GM12878 (cell line): ENCODE measurements around the gene ZNF615. TPM values are rescaled to one million over a fixed set of nuclear protein-coding genes. Genes with fewer than 3 reads are reported as not detected.

Experiments used
- ATAC-seq: fragments of 200-7000 bp; cut with Tn5 transposase; 3 replicates; pipeline ENCODE4 v1.9.1; 2020; ENCODE audit warnings: mild to moderate bottlenecking, moderate library complexity
- BruUV-seq: library from RNA; stranded (reverse); fragments of 400-500 nt; replicated peaks from 2 replicates; lab custom pipeline; 2021; lab: Mats Ljungman, UMichigan
- CTCF ChIA-PET: fragments of 300-600 bp; sonication (Branson Sonifier 250); formaldehyde crosslinking; extraction: SDS; loops from one replicate; lab custom pipeline; 2021; ENCODE audit warnings: inconsistent platforms; lab: Yijun Ruan, JAX
- POLR2A ChIA-PET: fragments of 350-600 bp; formaldehyde crosslinking; extraction: SDS; loops from one replicate; lab custom pipeline; 2021; ENCODE audit warnings: inconsistent platforms; lab: Charles Lee
- RAD21 ChIA-PET: fragments of 300-600 bp; sonication (Branson Sonifier 250); formaldehyde crosslinking; loops from one replicate; lab custom pipeline; 2023; ENCODE audit warnings: antibody characterized with exemption; ENCODE audit not compliant: unreplicated experiment; lab: Charles Lee
- SMC1A ChIA-PET: fragments of 300-600 bp; sonication (Branson Sonifier 250); formaldehyde crosslinking; loops from one replicate; lab custom pipeline; 2023; ENCODE audit not compliant: unreplicated experiment, uncharacterized antibody; lab: Charles Lee
- DNase-seq: peaks from one replicate; pipeline ENCODE4 v3.0.0-alpha.2; 2011; ENCODE audit warnings: low read depth, low spot score
- FAIRE-seq: peaks from 3 replicates; lab custom pipeline; 2011; peaks lifted over from hg19 to GRCh38; lab: Jason Lieb, UNC
- H2AFZ ChIP-seq: 2 replicates; pipeline ENCODE4 v1.6.0; 2011; ENCODE audit warnings: low read depth, low read length, control low read depth; ENCODE audit not compliant: control insufficient read depth
- H3K27ac ChIP-seq: 2 replicates; pipeline ENCODE4 v1.5.1; 2011; ENCODE audit warnings: control low read depth; ENCODE audit not compliant: control insufficient read depth, insufficient read depth
- H3K27me3 ChIP-seq, 2 experiments: replicated peaks in 1 of 2; 2 replicates each; pipeline versions ENCODE4 v1.6.0 to v1.6.1; 2011; ENCODE audit warnings: low read length in 1 of 2; ENCODE audit not compliant: control insufficient read depth in 2 of 2, insufficient read depth in 2 of 2
- H3K36me3 ChIP-seq, 2 experiments: 2 replicates each; pipeline ENCODE4 v1.5.1; 2011; ENCODE audit warnings: low read length in 1 of 2; ENCODE audit not compliant: control insufficient read depth in 2 of 2, insufficient read depth in 2 of 2
- H3K4me1 ChIP-seq: 2 replicates; pipeline ENCODE4 v1.6.1; 2011; ENCODE audit warnings: mild to moderate bottlenecking, low read length, moderate library complexity, mixed read lengths; ENCODE audit not compliant: control insufficient read depth, insufficient read depth
- H3K4me2 ChIP-seq: 2 replicates; pipeline ENCODE4 v1.6.0; 2011; ENCODE audit warnings: control low read depth; ENCODE audit not compliant: control insufficient read depth, insufficient read depth
- H3K4me3 ChIP-seq: fragments of 200-600 bp; sonication (generic); 2 replicates; pipeline ENCODE4 v1.5.1; 2016
- H3K79me2 ChIP-seq: 2 replicates; pipeline ENCODE4 v1.6.0; 2011; ENCODE audit warnings: low read length; ENCODE audit not compliant: control insufficient read depth, insufficient read depth
- H3K9ac ChIP-seq: 2 replicates; pipeline ENCODE4 v1.8.0; 2011; ENCODE audit warnings: low read length, control low read depth, mixed read lengths; ENCODE audit not compliant: control insufficient read depth, insufficient read depth
- H3K9me3 ChIP-seq: replicated peaks from 3 replicates; pipeline ENCODE4 v1.5.1; 2011; ENCODE audit warnings: mild to moderate bottlenecking, low read length; ENCODE audit not compliant: control insufficient read depth, insufficient read depth
- H4K20me1 ChIP-seq: 2 replicates; pipeline ENCODE4 v1.6.0; 2011; ENCODE audit not compliant: control insufficient read depth, insufficient read depth
- BCL11A ChIP-seq: IDR thresholded peaks from 2 replicates; pipeline ENCODE4 v1.6.1; 2011; ENCODE audit warnings: low read depth, low read length
- KLF5 ChIP-seq: fragments of 450-650 bp; IDR thresholded peaks from 2 replicates; pipeline ENCODE4 v1.6.1; 2014; ENCODE audit warnings: mild to moderate bottlenecking; ENCODE audit not compliant: partially characterized antibody
- SREBF2 ChIP-seq: IDR thresholded peaks from 2 replicates; pipeline ENCODE4 v1.6.1; 2012; ENCODE audit warnings: mild to moderate bottlenecking, low read length
- ZNF24 ChIP-seq: fragments of 450-650 bp; IDR thresholded peaks from 2 replicates; pipeline ENCODE4 v1.6.1; 2017; ENCODE audit warnings: antibody characterized with exemption, mild to moderate bottlenecking
- WGBS: methylation state at CpG from one replicate; pipeline ENCODE4 v1.1.6; 2016; ENCODE audit warnings: low lambda C conversion rate; ENCODE audit not compliant: insufficient replicate concordance, insufficient coverage; ENCODE audit errors: missing lambda C conversion rate; 5-methylcytosine and 5-hydroxymethylcytosine counted together
- in situ Hi-C: fragments of 300-500 bp; cut with MboI; formaldehyde crosslinking; loops from 9 replicates; pipeline ENCODE4 v1.14.3; 2018; ENCODE audit warnings: mixed read lengths
- intact Hi-C: fragments of 100-400 bp; cut with micrococcal nuclease; formaldehyde crosslinking; loops from one replicate; pipeline ENCODE4 v1.14.2; 2022; ENCODE audit not compliant: unreplicated experiment
- polyA plus RNA-seq, 11 experiments: library from polyadenylated mRNA; depleted of rRNA in 4 of 11; unstranded in 6 of 11; stranded (reverse) in 5 of 11; fragments of >200 nt; fragmentation: Nextera tagmentation in 4 of 11; fragmentation: Illumina TruSeq in 1 of 11; extraction: Ambion mirVana in 4 of 11; extraction: Trizol in 1 of 11; gene quantifications; 1 replicate in 1 of 11; 2 replicates in 10 of 11; pipeline versions ENCODE4 v1.2.1 to v1.2.3, GENCODE V29; 2011 to 2016; ENCODE audit warnings: inconsistent platforms in 2 of 11, missing spikeins in 2 of 11, low read depth in 1 of 11
- total RNA-seq, 4 experiments: library from RNA; depleted of rRNA in 3 of 4; stranded (reverse); fragments of >200 nt in 3 of 4; fragmentation: Illumina TruSeq in 1 of 4; extraction: Trizol in 1 of 4; gene quantifications; 2 replicates each; pipeline versions ENCODE4 v1.2.1 to v1.2.3, GENCODE V29; 2013 to 2021
- TF ChIP-seq, protein P1 (sequence below): fragments of 450-650 bp; conservative IDR thresholded peaks from 2 replicates; pipeline ENCODE4 v1.6.1; 2017; ENCODE audit warnings: mild to moderate bottlenecking, moderate library complexity
- TF ChIP-seq, protein P2 (sequence below): fragments of 450-650 bp; IDR thresholded peaks from 2 replicates; pipeline ENCODE4 v1.6.1; 2016; ENCODE audit warnings: mild to moderate bottlenecking, moderate library complexity, borderline replicate concordance
- TF ChIP-seq, protein P3 (sequence below): fragments of 450-650 bp; IDR thresholded peaks from 2 replicates; pipeline ENCODE4 v1.6.1; 2017; ENCODE audit warnings: mild to moderate bottlenecking
- TF ChIP-seq, protein P4 (sequence below): fragments of 450-650 bp; IDR thresholded peaks from 2 replicates; pipeline ENCODE4 v1.6.1; 2016; ENCODE audit warnings: mild to moderate bottlenecking
- TF ChIP-seq, protein P5 (sequence below): IDR thresholded peaks from 2 replicates; pipeline ENCODE4 v1.6.1; 2012; ENCODE audit warnings: mild to moderate bottlenecking, low read depth, low read length

The ZNF615 gene
- total and polyA plus RNA-seq, 10 of the 15 experiments (the other 5 are each of a cell fraction or from before 2014, with no cell fraction given), result 1.7 to 7.2 (median 4.2) TPM

DNA sequence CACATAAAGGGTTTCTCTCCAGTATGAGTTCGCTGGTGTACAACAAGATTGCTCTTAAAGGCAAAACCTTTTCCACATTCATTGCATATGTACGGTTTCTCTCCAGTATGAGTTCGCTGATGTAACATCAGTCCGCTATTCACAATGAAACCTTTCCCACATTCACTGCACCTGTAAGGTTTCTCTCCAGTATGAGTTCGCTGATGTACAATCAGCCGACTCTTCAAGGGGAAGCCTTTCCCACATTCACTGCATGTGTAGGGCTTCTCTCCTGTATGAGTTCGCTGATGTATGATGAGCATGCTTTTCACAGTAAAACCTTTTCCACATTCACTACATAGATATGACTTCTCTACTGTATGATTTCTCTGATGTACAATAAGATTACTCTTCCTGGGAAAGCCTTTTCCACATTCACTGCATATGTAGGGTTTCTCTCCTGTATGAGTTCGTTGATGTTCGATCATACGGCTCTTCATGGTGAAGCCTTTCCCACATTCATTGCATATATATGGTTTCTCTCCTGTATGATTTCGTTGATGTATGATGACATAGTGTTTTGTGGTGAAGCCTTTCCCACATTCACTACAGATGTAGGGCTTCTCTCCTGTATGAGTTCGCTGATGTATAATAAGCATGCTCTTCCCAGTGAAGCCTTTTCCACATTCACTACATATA, 26.2 kb upstream of the ZNF615 start:
- H3K36me3 ChIP-seq, result peaks cover 3 to 23% of the 10 kb centered on the region in 2 experiments
- WGBS, result 93% methylated on average over 12 of the region's 12 CpGs
- no TSS peak for BruUV-seq
- POLR2A ChIA-PET, result no interaction called here
- no peaks in the 10 kb centered on the region for H4K20me1 ChIP-seq
- ATAC-seq, result no peak
- H3K4me1 ChIP-seq, result no peaks in the 10 kb centered on the region
- FAIRE-seq, result no peak
- no peak overlapping the region for H3K4me2 ChIP-seq
- H3K9ac ChIP-seq, result no peak overlapping the region
- H2AFZ ChIP-seq, result no peak overlapping the region
- in situ Hi-C loops (no loop called here), intact Hi-C loops (no loop called here)
- H3K9me3 ChIP-seq, result peaks cover 45% of the 10 kb centered on the region
- CTCF ChIA-PET, result no interaction called here
- H3K79me2 ChIP-seq, result no peaks in the 10 kb centered on the region
- SMC1A ChIA-PET, result no interaction called here
- DNase-seq, result no peak
- no peaks in the 10 kb centered on the region for H3K27me3 ChIP-seq
- RAD21 ChIA-PET, result no interaction called here
- H3K27ac ChIP-seq, result no peak overlapping the region
- H3K4me3 ChIP-seq, result no peak overlapping the region
- TF ChIP-seq ZNF24, result no peak
- TF ChIP-seq, protein P1, sequence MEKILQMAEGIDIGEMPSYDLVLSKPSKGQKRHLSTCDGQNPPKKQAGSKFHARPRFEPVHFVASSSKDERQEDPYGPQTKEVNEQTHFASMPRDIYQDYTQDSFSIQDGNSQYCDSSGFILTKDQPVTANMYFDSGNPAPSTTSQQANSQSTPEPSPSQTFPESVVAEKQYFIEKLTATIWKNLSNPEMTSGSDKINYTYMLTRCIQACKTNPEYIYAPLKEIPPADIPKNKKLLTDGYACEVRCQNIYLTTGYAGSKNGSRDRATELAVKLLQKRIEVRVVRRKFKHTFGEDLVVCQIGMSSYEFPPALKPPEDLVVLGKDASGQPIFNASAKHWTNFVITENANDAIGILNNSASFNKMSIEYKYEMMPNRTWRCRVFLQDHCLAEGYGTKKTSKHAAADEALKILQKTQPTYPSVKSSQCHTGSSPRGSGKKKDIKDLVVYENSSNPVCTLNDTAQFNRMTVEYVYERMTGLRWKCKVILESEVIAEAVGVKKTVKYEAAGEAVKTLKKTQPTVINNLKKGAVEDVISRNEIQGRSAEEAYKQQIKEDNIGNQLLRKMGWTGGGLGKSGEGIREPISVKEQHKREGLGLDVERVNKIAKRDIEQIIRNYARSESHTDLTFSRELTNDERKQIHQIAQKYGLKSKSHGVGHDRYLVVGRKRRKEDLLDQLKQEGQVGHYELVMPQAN, result no peak
- TF ChIP-seq, protein P2, sequence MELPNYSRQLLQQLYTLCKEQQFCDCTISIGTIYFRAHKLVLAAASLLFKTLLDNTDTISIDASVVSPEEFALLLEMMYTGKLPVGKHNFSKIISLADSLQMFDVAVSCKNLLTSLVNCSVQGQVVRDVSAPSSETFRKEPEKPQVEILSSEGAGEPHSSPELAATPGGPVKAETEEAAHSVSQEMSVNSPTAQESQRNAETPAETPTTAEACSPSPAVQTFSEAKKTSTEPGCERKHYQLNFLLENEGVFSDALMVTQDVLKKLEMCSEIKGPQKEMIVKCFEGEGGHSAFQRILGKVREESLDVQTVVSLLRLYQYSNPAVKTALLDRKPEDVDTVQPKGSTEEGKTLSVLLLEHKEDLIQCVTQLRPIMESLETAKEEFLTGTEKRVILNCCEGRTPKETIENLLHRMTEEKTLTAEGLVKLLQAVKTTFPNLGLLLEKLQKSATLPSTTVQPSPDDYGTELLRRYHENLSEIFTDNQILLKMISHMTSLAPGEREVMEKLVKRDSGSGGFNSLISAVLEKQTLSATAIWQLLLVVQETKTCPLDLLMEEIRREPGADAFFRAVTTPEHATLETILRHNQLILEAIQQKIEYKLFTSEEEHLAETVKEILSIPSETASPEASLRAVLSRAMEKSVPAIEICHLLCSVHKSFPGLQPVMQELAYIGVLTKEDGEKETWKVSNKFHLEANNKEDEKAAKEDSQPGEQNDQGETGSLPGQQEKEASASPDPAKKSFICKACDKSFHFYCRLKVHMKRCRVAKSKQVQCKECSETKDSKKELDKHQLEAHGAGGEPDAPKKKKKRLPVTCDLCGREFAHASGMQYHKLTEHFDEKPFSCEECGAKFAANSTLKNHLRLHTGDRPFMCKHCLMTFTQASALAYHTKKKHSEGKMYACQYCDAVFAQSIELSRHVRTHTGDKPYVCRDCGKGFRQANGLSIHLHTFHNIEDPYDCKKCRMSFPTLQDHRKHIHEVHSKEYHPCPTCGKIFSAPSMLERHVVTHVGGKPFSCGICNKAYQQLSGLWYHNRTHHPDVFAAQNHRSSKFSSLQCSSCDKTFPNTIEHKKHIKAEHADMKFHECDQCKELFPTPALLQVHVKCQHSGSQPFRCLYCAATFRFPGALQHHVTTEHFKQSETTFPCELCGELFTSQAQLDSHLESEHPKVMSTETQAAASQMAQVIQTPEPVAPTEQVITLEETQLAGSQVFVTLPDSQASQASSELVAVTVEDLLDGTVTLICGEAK, result no peak
- TF ChIP-seq, protein P3, sequence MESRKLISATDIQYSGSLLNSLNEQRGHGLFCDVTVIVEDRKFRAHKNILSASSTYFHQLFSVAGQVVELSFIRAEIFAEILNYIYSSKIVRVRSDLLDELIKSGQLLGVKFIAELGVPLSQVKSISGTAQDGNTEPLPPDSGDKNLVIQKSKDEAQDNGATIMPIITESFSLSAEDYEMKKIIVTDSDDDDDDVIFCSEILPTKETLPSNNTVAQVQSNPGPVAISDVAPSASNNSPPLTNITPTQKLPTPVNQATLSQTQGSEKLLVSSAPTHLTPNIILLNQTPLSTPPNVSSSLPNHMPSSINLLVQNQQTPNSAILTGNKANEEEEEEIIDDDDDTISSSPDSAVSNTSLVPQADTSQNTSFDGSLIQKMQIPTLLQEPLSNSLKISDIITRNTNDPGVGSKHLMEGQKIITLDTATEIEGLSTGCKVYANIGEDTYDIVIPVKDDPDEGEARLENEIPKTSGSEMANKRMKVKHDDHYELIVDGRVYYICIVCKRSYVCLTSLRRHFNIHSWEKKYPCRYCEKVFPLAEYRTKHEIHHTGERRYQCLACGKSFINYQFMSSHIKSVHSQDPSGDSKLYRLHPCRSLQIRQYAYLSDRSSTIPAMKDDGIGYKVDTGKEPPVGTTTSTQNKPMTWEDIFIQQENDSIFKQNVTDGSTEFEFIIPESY, result peak; percentile 41; the same call in 1 of the 2 replicates
- TF ChIP-seq, protein P4, sequence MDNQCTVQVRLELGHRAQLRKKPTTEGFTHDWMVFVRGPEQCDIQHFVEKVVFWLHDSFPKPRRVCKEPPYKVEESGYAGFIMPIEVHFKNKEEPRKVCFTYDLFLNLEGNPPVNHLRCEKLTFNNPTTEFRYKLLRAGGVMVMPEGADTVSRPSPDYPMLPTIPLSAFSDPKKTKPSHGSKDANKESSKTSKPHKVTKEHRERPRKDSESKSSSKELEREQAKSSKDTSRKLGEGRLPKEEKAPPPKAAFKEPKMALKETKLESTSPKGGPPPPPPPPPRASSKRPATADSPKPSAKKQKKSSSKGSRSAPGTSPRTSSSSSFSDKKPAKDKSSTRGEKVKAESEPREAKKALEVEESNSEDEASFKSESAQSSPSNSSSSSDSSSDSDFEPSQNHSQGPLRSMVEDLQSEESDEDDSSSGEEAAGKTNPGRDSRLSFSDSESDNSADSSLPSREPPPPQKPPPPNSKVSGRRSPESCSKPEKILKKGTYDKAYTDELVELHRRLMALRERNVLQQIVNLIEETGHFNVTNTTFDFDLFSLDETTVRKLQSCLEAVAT, result 0 out of 2 replicates have a peak, but pooled peaks have one; percentile 27
- TF ChIP-seq, protein P5, sequence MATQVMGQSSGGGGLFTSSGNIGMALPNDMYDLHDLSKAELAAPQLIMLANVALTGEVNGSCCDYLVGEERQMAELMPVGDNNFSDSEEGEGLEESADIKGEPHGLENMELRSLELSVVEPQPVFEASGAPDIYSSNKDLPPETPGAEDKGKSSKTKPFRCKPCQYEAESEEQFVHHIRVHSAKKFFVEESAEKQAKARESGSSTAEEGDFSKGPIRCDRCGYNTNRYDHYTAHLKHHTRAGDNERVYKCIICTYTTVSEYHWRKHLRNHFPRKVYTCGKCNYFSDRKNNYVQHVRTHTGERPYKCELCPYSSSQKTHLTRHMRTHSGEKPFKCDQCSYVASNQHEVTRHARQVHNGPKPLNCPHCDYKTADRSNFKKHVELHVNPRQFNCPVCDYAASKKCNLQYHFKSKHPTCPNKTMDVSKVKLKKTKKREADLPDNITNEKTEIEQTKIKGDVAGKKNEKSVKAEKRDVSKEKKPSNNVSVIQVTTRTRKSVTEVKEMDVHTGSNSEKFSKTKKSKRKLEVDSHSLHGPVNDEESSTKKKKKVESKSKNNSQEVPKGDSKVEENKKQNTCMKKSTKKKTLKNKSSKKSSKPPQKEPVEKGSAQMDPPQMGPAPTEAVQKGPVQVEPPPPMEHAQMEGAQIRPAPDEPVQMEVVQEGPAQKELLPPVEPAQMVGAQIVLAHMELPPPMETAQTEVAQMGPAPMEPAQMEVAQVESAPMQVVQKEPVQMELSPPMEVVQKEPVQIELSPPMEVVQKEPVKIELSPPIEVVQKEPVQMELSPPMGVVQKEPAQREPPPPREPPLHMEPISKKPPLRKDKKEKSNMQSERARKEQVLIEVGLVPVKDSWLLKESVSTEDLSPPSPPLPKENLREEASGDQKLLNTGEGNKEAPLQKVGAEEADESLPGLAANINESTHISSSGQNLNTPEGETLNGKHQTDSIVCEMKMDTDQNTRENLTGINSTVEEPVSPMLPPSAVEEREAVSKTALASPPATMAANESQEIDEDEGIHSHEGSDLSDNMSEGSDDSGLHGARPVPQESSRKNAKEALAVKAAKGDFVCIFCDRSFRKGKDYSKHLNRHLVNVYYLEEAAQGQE, result no peak
- peak; percentile 91 for TF ChIP-seq KLF5
- no peak for TF ChIP-seq BCL11A
- no peak for TF ChIP-seq SREBF2
